AG10803 (cell line): Measurements from ENCODE around the gene SHANK1.
"Not testable (repeated sequence)": the region's sequence is repeated elsewhere in the genome, so short reads cannot be mapped to it uniquely, and the experiment has no call there.

Source experiments
- DNase-seq: peaks from one replicate; pipeline ENCODE4 v3.0.0; 2010; ENCODE audit warnings: low read depth
- H3K4me3 ChIP-seq: 2 replicates; pipeline ENCODE4 v1.5.1; 2011; ENCODE audit warnings: mild to moderate bottlenecking, low read length, control low read depth
- TF ChIP-seq, protein P1 (sequence below): conservative IDR thresholded peaks from 2 replicates; pipeline ENCODE4 v1.5.1; 2011; ENCODE audit warnings: mild to moderate bottlenecking, low read length, control low read depth, inconsistent platforms

The SHANK1 gene

DNA sequence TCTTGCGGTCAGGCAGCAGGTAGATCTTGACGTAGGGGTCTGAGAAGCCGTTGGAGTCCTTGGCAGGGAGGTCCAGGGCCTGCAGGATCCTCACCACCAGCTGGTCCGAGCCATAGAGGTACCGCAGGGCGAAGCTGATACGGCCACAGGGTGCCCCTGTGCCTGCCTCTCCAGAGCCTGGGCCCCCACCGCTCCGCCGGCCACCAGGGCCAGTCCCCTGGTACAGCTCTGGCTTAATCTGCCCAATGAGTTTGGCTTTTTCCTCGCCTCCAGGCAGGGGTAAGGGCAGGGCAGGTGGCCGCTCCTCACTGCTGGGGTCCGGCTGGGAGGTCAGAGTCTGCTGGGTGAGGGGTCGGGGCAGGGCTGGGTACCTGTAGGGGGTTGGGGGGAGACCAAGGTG lies 89.8 kb downstream of the SHANK1 start:
- DNase-seq, result no peak
- TF ChIP-seq, protein P1, sequence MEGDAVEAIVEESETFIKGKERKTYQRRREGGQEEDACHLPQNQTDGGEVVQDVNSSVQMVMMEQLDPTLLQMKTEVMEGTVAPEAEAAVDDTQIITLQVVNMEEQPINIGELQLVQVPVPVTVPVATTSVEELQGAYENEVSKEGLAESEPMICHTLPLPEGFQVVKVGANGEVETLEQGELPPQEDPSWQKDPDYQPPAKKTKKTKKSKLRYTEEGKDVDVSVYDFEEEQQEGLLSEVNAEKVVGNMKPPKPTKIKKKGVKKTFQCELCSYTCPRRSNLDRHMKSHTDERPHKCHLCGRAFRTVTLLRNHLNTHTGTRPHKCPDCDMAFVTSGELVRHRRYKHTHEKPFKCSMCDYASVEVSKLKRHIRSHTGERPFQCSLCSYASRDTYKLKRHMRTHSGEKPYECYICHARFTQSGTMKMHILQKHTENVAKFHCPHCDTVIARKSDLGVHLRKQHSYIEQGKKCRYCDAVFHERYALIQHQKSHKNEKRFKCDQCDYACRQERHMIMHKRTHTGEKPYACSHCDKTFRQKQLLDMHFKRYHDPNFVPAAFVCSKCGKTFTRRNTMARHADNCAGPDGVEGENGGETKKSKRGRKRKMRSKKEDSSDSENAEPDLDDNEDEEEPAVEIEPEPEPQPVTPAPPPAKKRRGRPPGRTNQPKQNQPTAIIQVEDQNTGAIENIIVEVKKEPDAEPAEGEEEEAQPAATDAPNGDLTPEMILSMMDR, result no peak
- no peak overlapping the region for H3K4me3 ChIP-seq

DNA sequence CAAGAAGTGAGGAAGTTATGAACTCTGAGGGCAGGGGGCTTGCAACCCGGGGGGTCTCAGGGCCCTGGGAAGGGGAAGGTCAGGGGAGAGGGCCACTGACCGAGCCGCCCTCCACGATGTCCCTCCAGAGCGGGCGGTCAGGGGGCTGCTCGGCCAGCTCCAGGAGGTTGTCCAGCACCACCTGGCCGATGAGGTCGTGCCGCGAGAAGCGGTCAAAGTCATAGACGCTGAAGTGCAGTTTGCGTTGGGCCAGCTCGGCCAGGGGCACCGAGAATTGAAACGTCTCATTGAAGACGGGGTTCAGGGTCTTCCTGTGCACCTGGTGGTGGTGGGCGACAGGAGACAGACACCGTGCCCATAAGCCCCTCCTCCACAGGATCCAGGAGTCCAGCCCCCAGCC lies 90.4 kb downstream of the SHANK1 start:
- TF ChIP-seq, protein P1, result no peak

DNA sequence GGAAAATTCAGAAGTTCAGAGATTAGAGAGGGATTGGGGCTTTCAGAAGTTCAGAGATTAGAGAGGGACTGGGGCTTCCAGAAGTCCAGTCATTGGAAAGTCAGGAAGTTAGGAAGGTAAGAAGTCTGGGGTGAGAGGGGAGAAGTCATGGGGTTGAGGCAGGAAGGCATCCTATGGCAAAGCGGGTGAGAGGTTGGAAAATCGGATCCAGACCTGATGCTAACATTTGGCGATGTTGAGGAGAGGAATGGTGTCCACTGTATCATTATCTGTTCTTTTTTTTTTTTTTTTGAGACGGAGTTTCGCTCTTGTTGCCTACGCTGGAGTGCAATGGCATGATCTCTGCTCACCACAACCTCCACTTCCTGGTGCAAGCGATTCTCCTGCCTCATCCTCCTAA lies 91.1 kb downstream of the SHANK1 start:
- no peak for DNase-seq
- TF ChIP-seq, protein P1, result no peak
- H3K4me3 ChIP-seq, result no peak overlapping the region

More for the DNA sequence above, 90.4 kb downstream of the SHANK1 start:
- DNase-seq, result no peak
- no peak overlapping the region for H3K4me3 ChIP-seq

DNA sequence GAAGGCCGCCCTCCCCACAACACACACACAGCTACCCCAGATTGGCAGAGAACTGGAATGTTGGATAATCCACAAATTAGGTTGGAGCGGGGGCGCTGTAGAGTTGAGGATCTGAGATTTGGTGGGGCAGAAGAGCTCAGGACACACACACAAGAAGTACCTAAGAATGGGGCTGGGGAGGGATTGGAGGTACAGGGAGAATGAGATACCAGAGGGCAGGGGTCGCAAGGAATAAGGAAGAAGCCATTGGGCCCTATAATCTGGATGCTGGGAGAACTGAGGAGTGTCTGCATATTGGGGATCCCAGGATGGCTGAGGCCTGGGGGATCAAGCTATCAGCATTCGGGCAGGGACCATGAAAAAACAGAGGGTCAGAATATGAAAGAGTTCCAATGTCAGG lies 91.5 kb downstream of the SHANK1 start:
- TF ChIP-seq, protein P1, result no peak
- no peak overlapping the region for H3K4me3 ChIP-seq
- no peak for DNase-seq

DNA sequence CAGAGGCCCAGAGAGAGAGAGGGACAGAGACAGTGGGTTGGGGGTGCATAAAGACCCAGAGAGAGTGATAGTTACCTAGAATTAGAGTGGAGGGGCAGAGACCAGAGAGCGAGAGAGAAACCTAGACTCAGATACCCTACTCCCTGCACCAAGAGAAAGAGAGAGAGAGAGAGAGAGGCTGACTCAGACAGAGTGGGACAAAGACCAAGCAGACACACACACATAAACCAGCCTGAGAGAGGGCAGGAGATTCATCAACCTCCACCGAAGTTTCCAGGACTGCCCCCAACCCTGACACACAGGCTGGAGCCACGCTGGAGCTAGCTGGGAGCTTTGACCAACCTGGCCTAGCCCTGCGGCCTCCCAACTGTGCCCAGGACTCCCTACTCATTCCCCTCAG lies 92.8 kb downstream of the SHANK1 start:
- TF ChIP-seq, protein P1, result no peak
- DNase-seq, result no peak

DNA sequence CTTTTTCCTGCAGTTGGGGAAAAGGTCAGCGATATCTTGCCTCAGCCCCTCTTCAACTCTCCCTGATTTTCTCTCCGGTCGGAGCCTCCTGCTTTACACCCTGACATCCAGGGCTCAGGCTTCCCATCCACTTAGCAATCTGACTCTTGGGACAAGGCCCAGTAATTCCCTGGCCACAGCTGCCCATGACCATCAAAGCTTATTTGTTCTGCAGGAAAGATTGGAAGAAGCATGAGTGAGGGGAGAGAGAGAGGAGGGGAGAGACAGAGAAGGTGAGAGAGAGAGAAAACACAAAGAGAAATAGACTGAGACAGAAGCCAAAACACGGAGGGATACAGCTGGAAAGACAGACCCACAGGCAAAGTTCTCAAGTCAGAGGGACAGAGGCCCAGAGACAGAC lies 93.6 kb downstream of the SHANK1 start:
- no peak overlapping the region for H3K4me3 ChIP-seq
- TF ChIP-seq, protein P1, result no peak

More for the DNA sequence above, 92.8 kb downstream of the SHANK1 start:
- no peak overlapping the region for H3K4me3 ChIP-seq

DNA sequence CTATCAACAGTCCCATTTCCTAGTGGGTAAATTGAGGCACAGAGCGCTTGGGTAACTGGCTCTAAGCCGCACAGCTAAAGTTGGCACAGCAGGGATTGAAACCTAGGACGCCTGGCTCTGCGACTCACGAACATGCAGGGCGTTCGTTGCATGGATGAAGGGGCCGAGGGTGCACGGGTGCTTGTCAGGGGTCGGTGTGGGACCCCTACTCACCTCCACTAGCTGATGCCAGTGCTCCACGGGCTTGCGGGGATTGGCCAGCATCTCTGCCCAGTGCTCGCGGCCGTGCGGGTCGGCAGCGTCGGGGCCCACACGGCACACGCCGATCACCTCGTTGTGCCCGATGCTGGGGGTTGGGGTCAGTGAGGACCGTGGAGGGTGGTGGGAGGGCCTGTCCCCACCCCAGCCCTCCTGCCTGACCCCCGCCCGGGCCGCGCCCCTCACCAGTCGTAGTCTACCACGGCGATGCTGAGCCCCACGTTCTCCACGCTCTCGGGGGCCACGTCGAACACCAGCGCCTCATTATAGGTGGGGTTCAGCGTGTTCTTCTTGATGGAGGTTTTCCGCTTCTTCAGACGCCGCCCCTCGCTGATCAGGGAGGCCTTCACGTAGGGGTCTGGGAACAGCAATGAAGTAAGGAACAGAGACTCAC lies 94.5 kb downstream of the SHANK1 start:
- TF ChIP-seq, protein P1, result no peak
- H3K4me3 ChIP-seq, result no peak overlapping the region
- DNase-seq, result no peak

More for the DNA sequence above, 93.6 kb downstream of the SHANK1 start:
- no peak for DNase-seq

DNA sequence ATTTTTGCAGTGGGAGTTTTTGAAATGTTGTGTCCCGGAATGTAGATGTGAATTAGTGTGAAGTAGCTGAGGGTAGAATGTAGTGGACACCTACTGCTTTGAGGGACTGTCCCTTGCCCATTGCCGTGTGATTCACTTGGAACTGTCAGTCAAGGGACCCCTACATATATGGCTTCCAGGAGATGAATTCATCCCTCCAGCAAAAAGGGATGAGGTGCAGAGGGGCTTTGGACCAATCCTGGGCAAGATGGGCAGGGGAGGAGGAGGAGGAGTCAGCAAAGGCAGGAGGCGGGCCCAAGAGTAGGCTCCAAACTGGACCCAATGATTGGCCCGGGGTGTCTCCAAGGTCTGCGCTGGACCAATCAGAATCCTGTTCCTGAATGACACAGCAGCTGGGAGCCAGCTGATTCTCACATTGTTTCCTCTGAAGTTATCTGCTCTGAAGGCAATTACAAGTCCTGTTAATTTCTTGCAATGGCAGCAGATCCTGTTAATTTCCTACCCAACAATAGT lies 99.2 kb downstream of the SHANK1 start:
- DNase-seq, H3K4me3 ChIP-seq: not testable (repeated sequence)

DNA sequence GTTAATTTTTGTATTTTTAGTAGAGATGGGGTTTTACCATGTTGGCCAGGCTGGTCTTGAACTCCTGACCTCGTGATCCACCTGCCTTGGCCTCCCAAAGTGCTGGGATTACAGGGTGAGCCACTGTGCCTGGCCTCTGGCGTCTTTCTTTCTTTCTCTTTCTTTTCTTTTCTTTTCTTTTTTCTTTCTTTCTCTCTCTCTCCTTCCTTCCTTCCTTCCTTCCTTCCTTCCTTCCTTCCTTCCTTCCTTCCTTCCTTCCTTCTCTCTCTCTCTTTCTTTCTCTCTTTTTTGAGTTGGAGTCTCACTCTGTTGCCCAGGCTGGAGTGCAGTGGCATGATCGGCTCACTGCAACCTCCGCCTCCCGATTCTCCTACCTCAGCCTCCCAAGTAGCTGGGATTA lies 100.4 kb downstream of the SHANK1 start:
- not testable (repeated sequence) for H3K4me3 ChIP-seq, DNase-seq

DNA sequence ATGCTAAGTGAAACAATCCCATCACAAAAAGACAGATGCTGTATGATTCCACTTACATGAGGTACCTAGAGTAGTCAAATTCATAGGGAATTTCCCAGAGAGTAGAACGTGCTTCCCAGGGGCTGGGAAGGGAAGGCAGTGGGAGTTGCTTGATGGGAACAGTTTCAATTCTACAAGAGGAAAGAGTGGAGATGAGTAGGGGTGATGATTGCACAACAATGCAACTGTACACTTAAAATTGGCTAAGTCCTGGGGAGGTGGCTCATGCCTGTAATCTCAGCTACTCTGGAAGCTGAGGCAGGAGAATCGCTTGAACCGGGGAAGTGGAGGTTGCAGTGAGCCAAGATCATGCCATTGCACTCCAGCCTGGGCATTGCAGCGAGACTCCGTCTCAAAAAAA lies 101.2 kb downstream of the SHANK1 start:
- not testable (repeated sequence) for H3K4me3 ChIP-seq, DNase-seq
